Skeletal muscle satellite cell (primary cell): ENCODE results near the gene RAPGEF3.

ENCODE experiments used
- H3K27me3 ChIP-seq: 2 replicates; pipeline ENCODE4 v1.7.0; 2013; ENCODE audit warnings: low read length; ENCODE audit not compliant: control insufficient read depth, insufficient read depth
- H3K36me3 ChIP-seq: 2 replicates; pipeline ENCODE4 v1.7.0; 2013; ENCODE audit warnings: mild to moderate bottlenecking, control low read depth, low read length; ENCODE audit not compliant: insufficient read depth
- H3K4me1 ChIP-seq: 2 replicates; pipeline ENCODE4 v1.7.0; 2013; ENCODE audit warnings: low read length; ENCODE audit not compliant: control insufficient read depth, insufficient read depth
- H3K4me2 ChIP-seq: 2 replicates; pipeline ENCODE4 v1.7.0; 2013; ENCODE audit warnings: mild to moderate bottlenecking, low read length
- H3K4me3 ChIP-seq: 2 replicates; pipeline ENCODE4 v1.7.0; 2013; ENCODE audit warnings: low read length
- H3K9ac ChIP-seq: 2 replicates; pipeline ENCODE4 v1.7.0; 2013; ENCODE audit warnings: mild to moderate bottlenecking, low read depth, low read length, moderate library complexity
- H3K9me3 ChIP-seq: replicated peaks from 2 replicates; pipeline ENCODE4 v1.7.0; 2013; ENCODE audit warnings: mild to moderate bottlenecking, control low read depth, low read length

The RAPGEF3 gene

DNA sequence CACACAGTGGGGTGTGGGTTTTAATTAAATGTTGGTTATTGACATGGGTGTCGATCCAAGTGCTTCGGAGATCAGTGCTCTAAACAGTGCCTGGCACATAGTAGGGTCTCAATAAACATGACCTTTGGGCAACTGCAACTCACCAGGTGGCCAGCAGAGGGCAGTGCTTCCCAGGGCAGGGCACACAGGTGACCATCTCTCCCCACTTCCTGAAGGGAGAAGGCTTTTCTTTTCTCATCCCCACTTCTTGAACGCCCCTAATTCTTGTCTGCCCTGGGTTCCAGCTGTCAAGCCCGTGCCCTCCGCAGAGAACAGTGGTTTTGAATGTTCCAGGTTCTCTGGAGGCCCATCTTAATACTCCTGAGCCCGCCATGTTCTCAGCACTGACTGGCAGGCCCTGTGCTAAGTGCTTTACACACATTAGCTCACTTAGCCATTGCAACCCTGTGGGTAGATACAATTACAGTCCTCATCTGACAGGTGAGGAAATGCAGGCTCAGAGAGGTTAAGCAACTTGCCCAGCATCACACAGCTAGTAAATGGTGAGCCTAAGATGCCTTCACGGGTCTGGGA is 16.3 kb downstream of the RAPGEF3 start:
- no peaks in the 10 kb centered on the region for H3K36me3 ChIP-seq
- H3K9ac ChIP-seq, result no peak overlapping the region
- no peak overlapping the region for H3K4me3 ChIP-seq
- no peak overlapping the region for H3K4me2 ChIP-seq
- peaks cover 10% of the 10 kb centered on the region for H3K27me3 ChIP-seq
- H3K9me3 ChIP-seq, result no peaks in the 10 kb centered on the region
- H3K4me1 ChIP-seq, result peaks cover 15% of the 10 kb centered on the region

DNA sequence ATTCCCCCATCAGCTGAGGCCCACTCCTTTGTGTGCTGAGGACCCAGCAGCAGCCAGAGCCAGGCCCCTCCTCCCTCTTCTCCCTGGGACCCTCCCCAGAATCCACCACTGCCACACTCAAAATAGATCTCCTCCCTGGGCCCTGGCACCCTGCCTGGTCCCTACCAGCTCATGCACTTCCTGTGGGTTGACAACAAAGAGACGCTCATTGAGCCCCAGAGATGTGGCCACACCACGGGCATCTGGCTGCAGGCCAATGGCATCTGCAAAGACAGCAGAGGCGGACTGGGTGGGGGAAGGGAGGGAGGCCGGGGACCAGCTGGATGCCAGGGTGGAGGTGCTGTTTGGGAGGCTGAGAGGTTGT is 17.4 kb downstream of the RAPGEF3 start:
- H3K4me3 ChIP-seq, result no peak overlapping the region
- no peaks in the 10 kb centered on the region for H3K36me3 ChIP-seq

GRCh38 chr12:47740606-47741339 is 17.9 kb downstream of the RAPGEF3 start:
- no peak overlapping the region for H3K4me3 ChIP-seq
- peaks cover 10% of the 10 kb centered on the region for H3K27me3 ChIP-seq
- H3K4me1 ChIP-seq, result peaks cover 30% of the 10 kb centered on the region
- H3K4me2 ChIP-seq, result no peak overlapping the region
- H3K36me3 ChIP-seq, result no peaks in the 10 kb centered on the region
- no peaks in the 10 kb centered on the region for H3K9me3 ChIP-seq
- no peak overlapping the region for H3K9ac ChIP-seq

More for the DNA sequence above, 17.4 kb downstream of the RAPGEF3 start:
- H3K9ac ChIP-seq, result no peak overlapping the region
- no peak overlapping the region for H3K4me2 ChIP-seq
- peaks cover 25% of the 10 kb centered on the region for H3K4me1 ChIP-seq
- peaks cover 10% of the 10 kb centered on the region for H3K27me3 ChIP-seq
- no peaks in the 10 kb centered on the region for H3K9me3 ChIP-seq

- Histone ChIP-seq H3K4me2 (no peak overlapping the region), H3K4me3 (no peak overlapping the region), H3K4me1 (peaks cover 38% of the 10 kb centered on the region), H3K27me3 (peaks cover 6% of the 10 kb centered on the region), H3K9me3 (no peaks in the 10 kb centered on the region), H3K36me3 (no peaks in the 10 kb centered on the region), H3K9ac (no peak overlapping the region)
Measured at GRCh38 chr12:47739979-47740378, 18.7 kb downstream of the RAPGEF3 start.

DNA sequence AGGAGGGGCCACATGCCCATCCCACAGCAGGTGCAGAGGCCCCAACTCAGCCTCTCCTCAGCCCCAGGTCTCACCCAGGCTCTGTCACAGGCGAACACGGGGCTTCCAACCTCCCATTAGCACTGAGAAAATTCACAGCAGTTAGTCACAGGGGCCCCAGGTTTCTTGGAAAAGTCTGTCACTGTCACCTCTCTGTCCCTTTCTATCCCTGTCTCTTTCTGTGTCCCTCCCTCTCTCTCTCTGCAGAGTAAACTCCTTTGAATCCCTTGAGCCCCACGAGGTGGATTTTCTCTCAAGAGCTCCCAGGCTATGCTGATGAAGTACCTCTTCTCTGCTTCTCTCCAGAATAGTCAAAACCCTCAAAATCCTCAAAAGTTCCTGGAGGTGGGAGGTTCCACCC is 19.4 kb downstream of the RAPGEF3 start:
- H3K36me3 ChIP-seq, result no peaks in the 10 kb centered on the region
- H3K4me3 ChIP-seq, result no peak overlapping the region
- no peaks in the 10 kb centered on the region for H3K27me3 ChIP-seq
- no peaks in the 10 kb centered on the region for H3K9me3 ChIP-seq
- H3K4me1 ChIP-seq, result peaks cover 41% of the 10 kb centered on the region
- H3K4me2 ChIP-seq, result no peak overlapping the region
- no peak overlapping the region for H3K9ac ChIP-seq

DNA sequence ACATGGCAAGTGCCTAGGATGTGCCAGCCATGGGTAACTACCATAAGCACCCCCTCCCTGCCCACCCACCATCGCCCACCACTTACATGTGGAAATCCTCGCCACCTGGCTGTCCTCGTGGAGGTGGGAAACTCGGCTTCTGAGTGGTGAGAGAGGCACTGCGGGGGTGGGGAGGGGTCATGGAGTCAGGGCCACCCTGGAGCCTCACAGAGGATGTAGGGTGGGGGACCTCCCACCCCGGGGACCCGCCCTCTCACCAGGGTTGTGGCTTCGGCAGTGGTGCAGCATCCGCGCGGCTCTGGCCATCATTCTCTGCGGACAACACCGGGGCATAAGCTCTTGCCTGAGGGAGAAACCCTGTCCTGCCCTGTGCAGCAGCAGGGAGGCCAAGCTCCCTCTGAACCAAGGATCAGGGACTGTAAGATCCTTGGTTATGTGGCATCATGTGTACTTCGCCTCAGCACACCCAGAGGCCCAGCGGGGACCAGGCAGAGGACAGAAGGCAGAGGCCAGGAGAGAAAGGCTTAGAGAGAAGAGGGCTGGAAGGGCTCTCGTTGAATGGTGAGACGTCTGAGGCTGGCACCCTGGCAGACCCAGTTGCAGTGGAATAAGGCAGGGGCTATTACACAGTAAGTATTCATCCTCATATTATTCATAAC is 20.6 kb downstream of the RAPGEF3 start:
- H3K4me3 ChIP-seq, result no peak overlapping the region
- peaks cover 41% of the 10 kb centered on the region for H3K4me1 ChIP-seq
- no peaks in the 10 kb centered on the region for H3K36me3 ChIP-seq
- no peaks in the 10 kb centered on the region for H3K9me3 ChIP-seq
- no peak overlapping the region for H3K9ac ChIP-seq
- H3K27me3 ChIP-seq, result no peaks in the 10 kb centered on the region
- H3K4me2 ChIP-seq, result no peak overlapping the region

DNA sequence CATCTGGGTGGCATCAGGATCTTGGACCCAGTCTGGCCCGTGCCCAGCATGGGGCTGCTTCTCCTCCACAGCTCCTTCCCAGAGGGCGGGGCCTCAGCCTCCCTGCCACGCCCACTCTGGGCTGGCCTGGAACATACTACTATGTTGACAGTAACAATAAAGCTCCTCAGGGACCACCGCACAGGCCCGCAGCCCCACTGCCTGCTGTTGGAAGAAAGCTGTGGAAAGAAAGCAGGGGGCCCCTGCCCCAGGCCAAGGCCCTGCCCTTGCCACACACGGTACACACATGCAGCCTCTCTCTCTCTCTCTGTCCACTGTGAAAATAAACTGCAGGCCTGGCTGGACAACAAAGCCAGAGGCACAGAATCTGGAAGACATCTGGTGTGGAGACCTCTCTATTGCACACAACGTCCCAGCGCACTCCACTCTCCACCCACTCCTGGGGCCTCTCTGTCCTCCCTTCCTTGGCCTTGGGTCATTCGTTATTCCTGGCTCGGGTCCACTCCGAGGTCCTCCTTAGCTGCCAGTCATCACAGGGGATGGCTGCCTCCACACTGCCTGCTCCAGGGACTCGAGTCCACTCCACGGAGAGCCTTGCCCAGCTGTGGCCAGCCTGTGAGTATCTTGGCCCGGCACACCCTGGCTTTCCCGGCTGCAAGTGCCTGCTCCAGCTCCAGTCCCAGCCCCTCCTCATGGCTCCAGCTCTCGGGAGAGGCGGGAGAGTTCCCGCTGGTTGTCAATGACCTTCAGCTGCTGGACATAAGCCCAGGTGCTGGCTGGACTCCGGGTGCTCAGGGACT is 21.6 kb downstream of the RAPGEF3 start:
- Histone ChIP-seq H3K9ac (peak overlapping the region; percentile 25), H3K4me1 (peaks cover 41% of the 10 kb centered on the region), H3K4me3 (peak overlapping the region; percentile 49), H3K36me3 (no peaks in the 10 kb centered on the region), H3K4me2 (peak overlapping the region; percentile 72), H3K9me3 (no peaks in the 10 kb centered on the region), H3K27me3 (no peaks in the 10 kb centered on the region)

- no peaks in the 10 kb centered on the region for H3K36me3 ChIP-seq
- H3K4me2 ChIP-seq, result no peak overlapping the region
- H3K9me3 ChIP-seq, result no peaks in the 10 kb centered on the region
- peaks cover 34% of the 10 kb centered on the region for H3K4me1 ChIP-seq
- H3K9ac ChIP-seq, result no peak overlapping the region
- H3K27me3 ChIP-seq, result no peaks in the 10 kb centered on the region
- no peak overlapping the region for H3K4me3 ChIP-seq
Measured at GRCh38 chr12:47736216-47736615, 22.5 kb downstream of the RAPGEF3 start.

- Histone ChIP-seq H3K27me3 (no peaks in the 10 kb centered on the region), H3K9ac (no peak overlapping the region), H3K4me1 (peaks cover 32% of the 10 kb centered on the region), H3K4me3 (no peak overlapping the region), H3K36me3 (no peaks in the 10 kb centered on the region), H3K4me2 (no peak overlapping the region), H3K9me3 (no peaks in the 10 kb centered on the region)
Measured at GRCh38 chr12:47735649-47736048, 23.0 kb downstream of the RAPGEF3 start.

GRCh38 chr12:47734725-47735480 is 23.8 kb downstream of the RAPGEF3 start:
- Histone ChIP-seq H3K4me2 (no peak overlapping the region), H3K36me3 (no peaks in the 10 kb centered on the region), H3K4me1 (peaks cover 39% of the 10 kb centered on the region), H3K9ac (no peak overlapping the region), H3K4me3 (no peak overlapping the region), H3K27me3 (no peaks in the 10 kb centered on the region), H3K9me3 (no peaks in the 10 kb centered on the region)

- Histone ChIP-seq H3K4me2 (no peak overlapping the region), H3K9ac (no peak overlapping the region), H3K36me3 (no peaks in the 10 kb centered on the region), H3K9me3 (no peaks in the 10 kb centered on the region), H3K4me1 (peaks cover 52% of the 10 kb centered on the region), H3K27me3 (no peaks in the 10 kb centered on the region), H3K4me3 (no peak overlapping the region)
Measured at GRCh38 chr12:47733142-47733541, 25.5 kb downstream of the RAPGEF3 start.
